NCI-H187 (cell line): Measurements from ENCODE around the gene PRTG.
"Not testable (repeated sequence)": the region's sequence is repeated elsewhere in the genome, so short reads cannot be mapped to it uniquely, and the experiment has no call there.

Experiments used
- DNase-seq, 2 experiments: peaks; one replicate each; lab custom pipeline; 2025; lab: John Stamatoyannopoulos, UW

Gene PRTG, protein sequence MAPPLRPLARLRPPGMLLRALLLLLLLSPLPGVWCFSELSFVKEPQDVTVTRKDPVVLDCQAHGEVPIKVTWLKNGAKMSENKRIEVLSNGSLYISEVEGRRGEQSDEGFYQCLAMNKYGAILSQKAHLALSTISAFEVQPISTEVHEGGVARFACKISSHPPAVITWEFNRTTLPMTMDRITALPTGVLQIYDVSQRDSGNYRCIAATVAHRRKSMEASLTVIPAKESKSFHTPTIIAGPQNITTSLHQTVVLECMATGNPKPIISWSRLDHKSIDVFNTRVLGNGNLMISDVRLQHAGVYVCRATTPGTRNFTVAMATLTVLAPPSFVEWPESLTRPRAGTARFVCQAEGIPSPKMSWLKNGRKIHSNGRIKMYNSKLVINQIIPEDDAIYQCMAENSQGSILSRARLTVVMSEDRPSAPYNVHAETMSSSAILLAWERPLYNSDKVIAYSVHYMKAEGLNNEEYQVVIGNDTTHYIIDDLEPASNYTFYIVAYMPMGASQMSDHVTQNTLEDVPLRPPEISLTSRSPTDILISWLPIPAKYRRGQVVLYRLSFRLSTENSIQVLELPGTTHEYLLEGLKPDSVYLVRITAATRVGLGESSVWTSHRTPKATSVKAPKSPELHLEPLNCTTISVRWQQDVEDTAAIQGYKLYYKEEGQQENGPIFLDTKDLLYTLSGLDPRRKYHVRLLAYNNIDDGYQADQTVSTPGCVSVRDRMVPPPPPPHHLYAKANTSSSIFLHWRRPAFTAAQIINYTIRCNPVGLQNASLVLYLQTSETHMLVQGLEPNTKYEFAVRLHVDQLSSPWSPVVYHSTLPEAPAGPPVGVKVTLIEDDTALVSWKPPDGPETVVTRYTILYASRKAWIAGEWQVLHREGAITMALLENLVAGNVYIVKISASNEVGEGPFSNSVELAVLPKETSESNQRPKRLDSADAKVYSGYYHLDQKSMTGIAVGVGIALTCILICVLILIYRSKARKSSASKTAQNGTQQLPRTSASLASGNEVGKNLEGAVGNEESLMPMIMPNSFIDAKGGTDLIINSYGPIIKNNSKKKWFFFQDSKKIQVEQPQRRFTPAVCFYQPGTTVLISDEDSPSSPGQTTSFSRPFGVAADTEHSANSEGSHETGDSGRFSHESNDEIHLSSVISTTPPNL

DNA sequence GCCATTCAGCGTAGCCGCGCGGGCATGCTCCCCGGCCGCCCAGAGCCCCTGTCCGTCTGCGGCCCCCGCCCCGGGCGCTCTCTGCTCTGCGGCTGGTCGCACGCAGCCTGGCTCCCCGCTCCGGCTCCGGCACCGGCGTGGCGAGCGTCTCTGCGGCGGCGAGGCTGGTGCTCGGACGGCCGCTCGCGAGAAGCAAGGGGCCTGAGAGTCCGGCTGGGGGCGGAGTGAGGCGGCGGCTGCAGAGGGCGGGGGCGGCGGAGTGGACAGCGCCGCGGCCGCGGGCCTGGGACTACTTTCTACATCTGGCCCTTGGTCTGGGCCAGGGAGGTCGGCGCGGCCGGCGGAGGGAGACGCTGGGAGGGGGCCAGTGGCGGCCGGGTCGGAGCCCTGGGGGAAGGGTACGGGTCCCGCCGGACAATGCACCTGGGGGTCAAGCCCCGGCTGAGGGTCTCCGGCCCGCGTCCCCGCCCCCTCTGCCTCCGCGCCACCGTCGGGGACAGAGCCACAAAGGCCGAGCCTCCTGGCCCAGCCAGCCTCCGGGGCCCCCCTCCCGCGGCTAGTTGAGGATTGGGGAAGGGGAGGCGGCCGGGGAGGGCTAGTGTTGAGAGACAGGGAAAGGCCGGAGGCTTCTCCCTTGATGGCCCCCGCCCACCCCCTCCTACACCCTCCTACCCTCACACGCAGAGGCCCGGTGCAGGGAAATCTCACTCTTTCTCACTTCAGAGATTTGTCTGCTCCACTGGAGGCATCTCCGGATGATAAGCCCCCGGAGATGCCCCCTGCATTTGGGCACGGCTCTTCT lies at the start of gene PRTG:
PRTG (minus strand) TSS at position 226 of the 802 bp plus-strand sequence; CDS start at position 5, 221 bp downstream.
- DNase-seq = no peak

DNA sequence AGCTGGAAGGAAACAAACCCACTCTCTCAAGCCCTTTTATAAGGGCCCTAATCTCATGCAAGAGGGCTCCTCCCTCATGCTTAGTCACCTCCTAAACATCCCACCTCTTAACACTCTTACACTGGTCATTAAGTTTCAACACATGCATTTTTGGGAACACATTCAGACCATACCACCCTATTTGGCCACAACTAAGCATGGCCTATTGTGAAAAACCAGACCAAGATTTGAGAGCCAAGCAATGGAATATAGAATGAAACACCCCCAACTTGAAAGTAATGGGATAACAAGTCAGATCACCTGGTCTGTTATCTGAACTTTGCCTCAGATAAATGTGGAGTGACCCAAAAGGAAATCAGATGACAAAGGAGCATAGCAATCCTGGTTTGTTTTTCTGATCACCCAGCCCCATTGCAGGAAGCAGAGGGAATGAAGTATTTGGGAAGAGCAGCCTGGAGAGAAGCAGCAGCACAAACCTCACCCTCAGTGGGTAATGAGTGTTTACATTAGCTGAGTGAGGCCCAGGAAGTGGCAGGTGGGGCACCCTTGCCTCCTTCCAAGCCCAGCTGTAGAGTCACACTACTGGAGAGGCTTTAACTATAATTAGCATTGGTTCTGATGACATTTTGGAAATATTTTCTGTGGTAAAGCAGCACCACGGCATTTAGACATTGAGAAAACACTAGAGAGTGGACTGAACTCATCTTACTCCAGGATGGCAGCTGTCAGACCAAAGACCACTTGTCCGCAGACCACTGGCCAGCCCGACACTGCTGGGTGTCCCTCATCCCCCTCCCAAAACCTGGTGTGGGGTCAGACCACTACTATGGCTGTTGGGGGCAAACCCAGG lies 48.8 kb upstream of the PRTG start:
- no peak for DNase-seq

DNA sequence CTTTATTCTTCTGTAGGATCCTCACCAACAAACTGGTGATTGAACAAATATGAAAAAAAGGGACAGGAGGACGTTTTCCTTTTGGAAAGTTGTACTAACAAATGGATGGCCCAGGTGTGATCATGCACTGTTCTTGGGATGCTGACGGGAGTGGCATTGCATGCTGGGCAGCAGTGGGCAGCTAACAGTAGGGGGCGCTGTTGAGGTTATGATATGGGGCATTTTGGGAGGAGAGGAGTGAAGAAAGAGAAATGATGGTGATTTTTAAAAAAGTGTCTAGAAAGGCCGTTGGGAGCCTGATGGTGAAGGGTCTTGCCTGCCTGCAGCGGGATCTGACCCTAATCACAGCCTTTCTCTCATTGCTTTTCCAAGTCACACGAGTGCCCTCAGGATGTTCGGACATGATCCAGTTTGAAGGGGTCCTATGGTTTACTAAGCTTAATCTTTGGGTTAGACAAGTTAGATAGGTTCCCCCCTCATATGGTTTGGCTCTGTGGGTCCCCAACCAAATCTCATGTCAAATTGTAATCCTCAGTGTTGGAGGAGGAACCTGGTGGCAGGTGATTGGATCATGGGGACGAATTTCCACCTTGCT lies 46.2 kb upstream of the PRTG start:
- DNase-seq = no peak

DNA sequence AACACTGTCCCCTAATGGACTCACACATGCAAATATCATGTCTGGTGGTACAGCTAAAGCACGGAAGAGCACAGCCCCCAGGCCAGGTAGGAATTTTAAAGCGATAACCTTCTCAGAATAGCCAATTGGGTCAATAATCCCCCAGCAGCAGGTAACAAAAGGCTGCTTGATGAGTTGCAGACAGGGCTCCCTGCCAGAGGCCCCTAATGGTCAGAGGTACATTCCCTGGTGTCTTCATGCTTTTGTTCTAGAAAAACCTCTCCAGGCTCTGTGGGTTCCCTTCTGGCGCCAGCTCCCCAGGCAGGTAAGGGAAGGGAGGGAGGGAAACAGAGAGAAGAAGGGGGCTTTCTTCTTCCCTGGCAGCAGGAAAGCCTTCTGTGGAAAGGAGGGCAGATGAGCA lies 43.4 kb upstream of the PRTG start:
- no peak for DNase-seq

DNA sequence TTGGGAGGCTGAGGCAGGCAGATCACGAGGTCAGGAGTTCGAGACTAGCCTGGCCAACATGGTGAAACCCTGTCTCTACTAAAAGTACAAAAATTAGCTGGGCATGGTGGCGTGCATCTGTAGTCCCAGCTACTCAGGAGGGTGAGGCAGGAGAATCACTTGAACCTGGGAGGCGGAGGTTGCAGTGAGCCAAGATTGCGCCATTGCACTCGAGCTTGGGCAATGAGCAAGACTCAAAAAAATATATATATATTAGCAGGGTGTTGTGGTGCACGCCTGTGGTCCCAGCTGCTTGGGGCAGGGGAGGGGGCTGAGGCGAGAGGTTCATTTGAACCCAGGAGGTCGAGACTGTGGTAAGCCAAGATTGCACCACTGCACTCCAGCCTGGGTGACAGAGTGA lies 42.6 kb upstream of the PRTG start:
- DNase-seq = not testable (repeated sequence)

DNA sequence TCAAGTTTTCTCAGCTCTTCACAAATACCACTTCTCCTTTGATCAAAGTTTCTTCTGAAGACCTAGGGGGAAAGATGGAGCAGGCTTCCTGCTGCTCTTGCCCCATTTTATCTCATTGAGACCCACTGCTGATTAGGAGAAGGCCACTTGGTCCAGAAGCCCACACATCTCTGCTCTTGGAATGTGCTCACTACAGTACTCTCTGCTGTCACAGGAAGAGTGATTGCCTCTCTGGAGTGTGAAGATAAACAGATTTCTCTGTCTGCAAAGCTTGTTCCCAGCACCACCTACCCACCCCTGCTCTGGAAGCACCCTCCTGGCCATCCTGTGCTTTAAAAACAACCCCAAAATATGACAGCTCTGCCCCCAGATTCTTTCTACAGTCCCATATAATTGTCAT lies 41.3 kb upstream of the PRTG start:
- DNase-seq = no peak

DNA sequence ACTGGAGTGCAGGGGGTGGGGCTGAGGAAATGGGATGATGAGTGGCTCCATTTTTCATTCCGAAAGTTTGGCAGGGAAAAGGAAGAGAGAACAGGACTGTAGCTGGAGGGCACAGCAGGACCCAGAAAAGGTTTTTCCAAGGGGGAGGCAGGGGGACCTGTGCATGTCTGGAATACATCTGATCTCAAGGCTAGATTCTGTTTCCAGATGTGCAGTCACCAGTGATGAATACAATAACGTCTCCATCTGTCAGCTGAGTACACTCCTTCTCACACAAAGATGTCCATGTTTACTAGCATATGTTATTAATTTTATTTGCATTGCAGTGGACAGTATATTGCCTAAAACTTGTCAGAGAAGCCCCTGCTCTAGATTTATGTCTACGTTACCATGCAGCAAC lies 39.9 kb upstream of the PRTG start:
- no peak for DNase-seq

DNA sequence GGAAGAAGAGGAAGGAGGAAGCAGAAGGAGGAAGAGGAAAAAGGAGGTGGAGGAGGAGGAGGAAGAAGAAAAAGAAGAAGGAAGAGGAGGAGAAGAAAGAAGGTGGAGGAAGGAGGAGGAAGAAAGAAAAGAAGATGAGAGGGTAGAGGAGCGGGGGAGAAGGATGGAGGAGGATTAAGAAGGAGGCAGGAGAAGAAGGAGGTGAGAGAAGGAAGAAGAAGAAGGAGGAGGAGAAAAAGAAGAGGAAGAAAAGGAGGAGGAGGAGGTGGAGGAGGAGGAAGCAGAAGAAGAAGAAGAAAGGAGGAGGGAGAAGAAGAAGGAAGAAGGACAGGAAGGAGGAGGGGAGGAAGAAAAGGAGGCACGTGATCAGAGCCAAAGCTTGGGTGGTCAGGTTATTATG lies 37.3 kb upstream of the PRTG start:
- no peak for DNase-seq

DNA sequence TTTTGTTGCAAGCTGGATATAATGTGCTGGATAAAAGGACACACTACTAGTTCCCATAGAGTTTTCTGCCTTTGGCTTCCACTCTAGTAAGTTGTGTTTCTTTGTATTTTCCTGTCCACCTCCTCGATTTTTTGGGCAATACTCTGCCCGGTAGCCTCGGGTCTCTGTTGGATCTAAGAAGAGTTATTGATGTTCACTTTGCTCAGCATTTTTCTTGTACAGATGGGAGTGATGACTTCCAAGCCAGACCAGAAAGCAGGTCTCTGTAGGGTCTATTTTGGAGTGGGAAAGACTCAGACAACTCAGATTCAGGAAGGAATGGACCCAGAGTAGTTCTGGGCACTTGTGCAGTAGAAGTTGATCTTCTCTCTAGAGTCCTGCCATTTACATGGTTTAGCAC lies 36.0 kb upstream of the PRTG start:
- DNase-seq = no peak

DNA sequence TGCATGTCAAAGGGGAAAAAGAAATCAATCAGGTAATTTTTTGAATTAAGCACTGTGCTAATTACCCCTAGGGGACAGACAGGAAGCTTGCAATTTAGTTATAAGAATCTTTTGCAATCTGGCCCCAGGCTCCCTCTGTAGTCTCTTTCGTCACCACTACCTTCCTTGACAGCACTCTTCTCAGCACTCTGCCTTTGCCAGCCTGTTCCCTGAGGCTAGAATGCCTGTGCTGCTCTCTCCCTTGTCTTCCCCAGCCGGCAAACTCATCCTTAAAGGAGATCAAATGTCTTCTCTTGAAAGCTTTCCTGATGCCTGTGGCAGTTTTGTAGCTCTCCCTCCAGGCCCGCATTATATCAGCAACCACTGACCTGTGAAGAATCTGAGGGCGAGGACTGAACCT lies 32.4 kb upstream of the PRTG start:
- DNase-seq = no peak

DNA sequence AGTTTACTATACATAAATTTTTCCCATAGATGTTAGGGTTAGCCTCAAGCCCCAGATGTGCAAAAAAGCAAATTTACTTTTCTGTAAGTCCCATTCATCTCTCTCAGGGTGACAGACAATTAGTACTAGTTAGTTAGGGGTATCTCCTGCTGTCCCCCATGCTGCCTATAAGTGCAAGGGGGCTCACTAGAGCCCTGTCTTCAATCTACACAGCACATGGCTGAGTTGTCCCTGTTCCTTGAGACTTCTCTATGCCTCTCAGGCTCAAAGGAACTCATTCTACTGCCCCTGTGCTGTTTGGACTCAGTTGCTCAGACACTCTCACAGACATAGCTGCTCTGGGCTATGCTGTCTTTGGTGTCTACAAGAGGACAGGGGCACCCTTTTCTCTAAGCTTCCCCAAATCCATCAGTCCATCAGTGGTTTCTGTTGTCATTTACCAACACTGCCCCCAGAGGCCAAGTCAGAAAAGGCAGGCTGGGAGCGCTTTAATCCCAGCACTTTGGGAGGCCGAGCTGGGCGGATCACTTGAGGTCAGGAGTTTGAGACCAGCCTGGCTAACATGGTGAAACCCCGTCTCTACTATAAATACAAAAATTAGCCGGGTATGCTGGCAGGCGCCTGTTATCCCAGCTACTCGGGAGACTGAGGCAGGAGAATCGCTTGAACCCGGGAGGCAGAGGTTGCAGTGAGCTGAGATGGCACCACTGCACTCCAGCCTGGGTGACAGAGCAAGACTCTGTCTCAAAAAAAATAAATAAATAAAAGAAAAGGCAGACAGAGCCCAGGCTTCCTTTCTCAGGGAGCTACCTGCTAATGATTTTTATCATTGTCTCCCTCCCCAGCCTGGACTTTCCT lies 31.4 kb upstream of the PRTG start:
- no peak for DNase-seq

DNA sequence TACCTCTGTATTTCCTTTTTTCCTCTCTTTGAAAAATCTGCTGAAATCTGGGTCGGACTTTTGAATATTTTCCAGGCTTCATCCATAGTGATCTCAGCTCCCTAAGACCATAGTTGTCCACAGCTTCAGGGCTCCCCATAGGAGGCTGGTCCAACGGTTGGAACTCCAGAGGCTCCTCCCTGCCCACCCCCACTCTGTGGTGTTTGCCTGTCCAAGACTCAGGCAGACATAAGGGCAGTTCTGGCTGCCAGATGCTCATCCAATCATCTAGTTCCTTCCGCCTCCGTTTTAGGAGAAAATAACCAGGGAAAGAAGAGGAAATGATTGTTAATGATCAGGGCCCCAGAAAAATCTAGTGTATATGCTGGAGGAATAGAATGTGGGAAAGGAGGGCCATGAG lies 27.9 kb upstream of the PRTG start:
- no peak for DNase-seq

DNA sequence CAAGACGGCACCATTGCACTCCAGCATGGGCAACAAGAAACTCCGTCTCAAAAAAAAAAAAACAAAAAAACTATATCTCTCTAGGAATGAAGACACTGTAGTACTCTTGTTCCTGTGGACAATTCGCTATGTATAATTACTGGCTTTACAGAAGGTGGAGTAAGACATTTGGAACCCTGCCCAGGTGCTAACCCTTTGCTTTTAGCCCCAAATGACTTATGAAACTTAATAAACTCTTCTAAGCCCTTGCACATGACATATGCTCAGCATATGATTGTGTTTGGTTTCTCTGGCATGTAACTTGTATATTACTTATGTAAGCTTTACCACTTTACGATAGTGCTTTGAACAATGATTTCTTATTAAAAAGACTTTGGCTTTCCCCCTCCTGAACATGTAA lies 27.3 kb upstream of the PRTG start:
- DNase-seq = no peak

DNA sequence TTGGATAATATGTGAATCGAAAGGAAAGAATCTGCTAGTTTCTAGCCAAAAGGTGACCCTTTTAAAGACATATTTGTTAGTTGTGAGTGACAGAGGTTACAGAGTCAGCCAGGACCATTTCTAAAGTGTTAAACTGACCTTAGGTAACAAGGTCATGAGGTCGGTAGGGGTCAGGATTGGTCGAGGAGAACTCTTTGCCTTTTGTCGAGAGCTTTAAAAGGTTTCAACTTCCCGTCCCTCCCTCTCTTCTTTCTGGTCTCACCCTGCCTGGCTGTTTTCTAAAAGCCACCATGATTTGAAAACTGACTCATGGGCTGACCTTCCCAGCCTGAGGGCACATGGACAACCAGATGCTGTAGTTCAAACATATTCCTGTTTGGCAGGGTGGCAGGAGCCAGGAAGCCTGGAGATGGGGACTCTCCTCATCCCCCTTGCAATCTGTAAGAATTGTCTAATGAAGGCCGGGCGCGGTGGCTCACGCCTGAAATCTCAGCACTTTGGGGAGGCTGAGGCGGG lies 25.8 kb upstream of the PRTG start:
- DNase-seq = no peak

DNA sequence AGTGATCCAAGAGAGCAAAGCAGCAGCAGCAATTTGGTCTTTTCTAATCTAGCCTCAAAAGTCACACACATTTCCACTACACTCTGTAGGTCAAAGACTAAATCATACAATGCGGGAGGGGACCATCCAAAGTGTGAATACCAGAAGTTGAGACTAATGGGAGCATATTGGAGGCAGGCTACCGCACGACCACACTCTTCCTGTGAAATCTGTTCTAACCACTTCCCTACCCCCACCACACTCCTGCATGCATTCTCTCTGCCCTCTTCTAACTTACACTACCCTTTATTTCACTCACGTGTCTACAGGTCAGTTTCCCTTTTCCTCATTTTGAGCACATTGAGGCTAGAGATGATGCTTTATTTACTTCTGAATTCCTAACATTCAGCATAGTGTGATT lies 23.7 kb upstream of the PRTG start:
- no peak for DNase-seq

DNA sequence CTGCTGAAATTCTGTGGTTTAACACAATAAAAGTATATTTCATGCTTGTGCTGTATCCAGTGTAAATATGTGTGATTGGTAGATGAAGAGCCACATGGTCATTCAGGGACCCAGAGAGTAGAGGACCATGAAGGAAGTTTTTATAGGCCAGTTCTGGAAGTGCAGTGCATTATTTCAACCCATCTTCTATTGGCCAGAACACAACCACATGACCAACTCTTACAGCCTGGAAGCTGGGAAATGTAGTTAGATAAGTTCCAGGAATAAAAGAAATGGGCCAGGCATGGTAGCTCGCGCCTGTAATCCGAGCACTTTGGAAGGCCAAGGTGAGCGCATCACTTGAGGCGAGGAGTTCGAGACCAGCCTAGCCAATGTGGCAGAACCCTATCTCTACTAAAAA lies 21.4 kb upstream of the PRTG start:
- DNase-seq = no peak

DNA sequence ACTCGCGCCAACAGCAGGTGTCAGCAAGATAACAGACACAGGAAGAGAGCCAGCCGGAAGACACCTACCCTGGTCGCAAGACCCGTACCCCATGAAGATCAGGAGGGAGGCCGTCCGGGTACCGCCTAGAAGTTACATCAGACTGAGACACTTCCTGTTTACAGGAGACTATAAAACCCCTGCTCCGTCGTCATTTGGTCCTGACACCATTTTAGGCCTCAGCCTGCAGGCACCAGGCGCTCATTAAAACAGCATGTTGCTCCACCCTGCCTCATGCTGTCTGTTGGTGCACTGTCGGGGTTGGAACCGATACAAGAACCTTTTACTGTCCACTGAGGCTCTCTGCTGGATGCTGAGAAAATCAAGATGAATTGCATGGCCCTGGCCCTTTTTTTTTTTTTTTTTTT lies 15.6 kb upstream of the PRTG start:
- no peak for DNase-seq

DNA sequence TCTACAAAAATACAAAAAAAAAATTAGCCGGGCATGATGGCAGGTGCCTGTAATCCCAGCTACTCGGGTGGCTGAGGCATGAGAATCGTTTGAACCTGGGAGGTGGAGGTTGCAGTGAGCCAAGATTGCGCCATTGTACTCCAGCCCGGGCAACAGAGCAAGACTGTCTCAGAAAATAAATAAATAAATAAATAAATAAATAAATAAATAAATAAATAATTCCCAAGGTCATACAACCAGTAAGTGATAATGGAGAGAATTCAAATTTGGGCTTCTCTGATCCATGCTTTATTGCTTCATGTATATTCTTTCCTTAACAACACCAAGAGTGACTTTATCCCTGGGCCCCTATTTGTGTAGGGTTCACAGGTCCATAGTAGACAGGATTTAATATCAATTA lies 10.5 kb upstream of the PRTG start:
- not testable (repeated sequence) for DNase-seq

DNA sequence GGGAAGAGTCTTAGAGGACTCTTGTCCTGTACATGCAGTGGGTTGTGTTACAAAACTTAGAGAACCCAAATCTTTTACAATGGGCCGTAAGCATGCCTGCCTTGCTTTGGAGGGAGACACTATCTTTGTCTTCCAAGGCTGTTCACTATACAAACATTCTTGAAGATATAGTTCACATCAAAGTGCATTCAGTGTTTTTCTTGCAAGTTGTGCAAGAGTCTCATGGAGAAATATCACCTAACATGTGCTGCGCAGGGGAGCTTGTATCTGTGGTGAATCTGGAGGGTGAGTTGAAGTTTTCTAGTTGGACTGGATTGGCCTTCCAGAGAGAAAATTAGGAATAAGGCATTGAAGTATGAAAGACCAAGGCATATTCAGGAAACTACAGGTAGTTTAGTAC lies 7.8 kb upstream of the PRTG start:
- DNase-seq = no peak
